ENCODE results near the gene ADGRL3.
"Not testable (repeated sequence)": the region's sequence is repeated elsewhere in the genome, so short reads cannot be mapped to it uniquely, and the experiment has no call there.

Gene ADGRL3

DNA sequence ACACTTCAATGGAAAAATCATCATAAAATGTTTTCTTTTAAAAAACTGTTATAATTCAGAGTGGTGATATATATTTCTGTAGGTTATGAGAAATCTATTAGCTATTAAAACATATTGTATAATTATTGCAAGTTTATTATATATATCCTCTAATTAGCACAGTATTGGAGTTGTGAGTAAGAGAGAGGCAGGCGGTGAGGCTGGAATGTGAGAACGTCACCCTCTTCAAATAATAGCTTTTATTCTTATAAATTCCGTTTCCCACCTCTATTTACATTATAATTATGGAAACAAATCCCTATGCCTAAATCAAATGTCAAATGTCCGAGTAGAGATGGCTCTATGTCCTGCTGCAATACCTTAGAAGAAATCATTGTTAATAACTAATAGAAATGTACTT is 292.9 kb downstream of the ADGRL3 start:
- no peak overlapping the region for H3K27ac ChIP-seq (ENCODE audit: insufficient read depth, low read length, poor library complexity, severe bottlenecking)
- no peak for DNase-seq
- no peaks in the 10 kb centered on the region for H3K4me1 ChIP-seq (ENCODE audit: control insufficient read depth, insufficient read depth, low read length, poor library complexity, severe bottlenecking)
- H3K27me3 ChIP-seq (replicated peaks; ENCODE audit: control insufficient read depth, insufficient read depth, low read length, poor library complexity, severe bottlenecking): no peaks in the 10 kb centered on the region
- no peaks in the 10 kb centered on the region for H3K9me3 ChIP-seq (ENCODE audit: control insufficient read depth, low read length)
- no peaks in the 10 kb centered on the region for H3K36me3 ChIP-seq (ENCODE audit: control insufficient read depth, insufficient read depth, low read length)
- H3K4me3 ChIP-seq (ENCODE audit: insufficient read depth, low read depth, low read length, poor library complexity, severe bottlenecking): no peak overlapping the region

- Histone ChIP-seq H3K27ac (ENCODE audit: insufficient read depth, low read length, poor library complexity, severe bottlenecking) (no peak overlapping the region), H3K27me3 (replicated peaks; ENCODE audit: control insufficient read depth, insufficient read depth, low read length, poor library complexity, severe bottlenecking) (no peaks in the 10 kb centered on the region), H3K4me3 (ENCODE audit: insufficient read depth, low read depth, low read length, poor library complexity, severe bottlenecking) (no peak overlapping the region), H3K4me1 (ENCODE audit: control insufficient read depth, insufficient read depth, low read length, poor library complexity, severe bottlenecking) (no peaks in the 10 kb centered on the region), H3K36me3 (ENCODE audit: control insufficient read depth, insufficient read depth, low read length) (no peaks in the 10 kb centered on the region), H3K9me3 (ENCODE audit: control insufficient read depth, low read length) (no peaks in the 10 kb centered on the region)
- DNase-seq: no peak
These were observed 293.3 kb downstream of the ADGRL3 start for GRCh38 chr4:61493470-61493869.

DNA sequence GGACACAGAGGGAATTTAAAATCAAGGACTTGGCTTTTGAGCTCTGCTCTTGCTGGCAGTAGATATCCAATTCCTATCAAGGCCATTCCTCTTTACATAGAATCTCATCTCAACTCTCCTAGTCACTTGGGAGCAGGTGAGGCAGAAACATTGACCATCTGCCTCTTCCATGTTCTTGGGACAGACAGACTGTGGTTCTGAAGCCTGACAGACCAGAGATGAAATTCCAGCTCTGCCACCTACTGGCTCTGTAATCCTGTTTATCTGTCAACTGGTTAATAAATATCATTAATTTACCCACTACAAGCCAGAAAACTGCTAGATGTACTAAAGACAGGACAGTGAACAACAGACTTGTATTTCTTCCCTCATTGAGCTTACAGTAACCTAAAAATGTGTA is 300.8 kb downstream of the ADGRL3 start:
- no peaks in the 10 kb centered on the region for H3K9me3 ChIP-seq (ENCODE audit: control insufficient read depth, low read length)
- no peak overlapping the region for H3K4me3 ChIP-seq (ENCODE audit: insufficient read depth, low read depth, low read length, poor library complexity, severe bottlenecking)
- H3K27me3 ChIP-seq (replicated peaks; ENCODE audit: control insufficient read depth, insufficient read depth, low read length, poor library complexity, severe bottlenecking): no peaks in the 10 kb centered on the region
- H3K27ac ChIP-seq (ENCODE audit: insufficient read depth, low read length, poor library complexity, severe bottlenecking): no peak overlapping the region
- DNase-seq: no peak
- no peaks in the 10 kb centered on the region for H3K36me3 ChIP-seq (ENCODE audit: control insufficient read depth, insufficient read depth, low read length)
- no peaks in the 10 kb centered on the region for H3K4me1 ChIP-seq (ENCODE audit: control insufficient read depth, insufficient read depth, low read length, poor library complexity, severe bottlenecking)

GRCh38 chr4:61501812-61502211 is 301.7 kb downstream of the ADGRL3 start:
- no peaks in the 10 kb centered on the region for H3K9me3 ChIP-seq (ENCODE audit: control insufficient read depth, low read length)
- no peaks in the 10 kb centered on the region for H3K27me3 ChIP-seq (replicated peaks; ENCODE audit: control insufficient read depth, insufficient read depth, low read length, poor library complexity, severe bottlenecking)
- no peaks in the 10 kb centered on the region for H3K4me1 ChIP-seq (ENCODE audit: control insufficient read depth, insufficient read depth, low read length, poor library complexity, severe bottlenecking)
- H3K36me3 ChIP-seq (ENCODE audit: control insufficient read depth, insufficient read depth, low read length): no peaks in the 10 kb centered on the region
- H3K27ac ChIP-seq (ENCODE audit: insufficient read depth, low read length, poor library complexity, severe bottlenecking): no peak overlapping the region
- no peak overlapping the region for H3K4me3 ChIP-seq (ENCODE audit: insufficient read depth, low read depth, low read length, poor library complexity, severe bottlenecking)
- DNase-seq: no peak

GRCh38 chr4:61505773-61506685 is 305.9 kb downstream of the ADGRL3 start:
- Histone ChIP-seq H3K36me3 (ENCODE audit: control insufficient read depth, insufficient read depth, low read length) (no peaks in the 10 kb centered on the region), H3K4me1 (ENCODE audit: control insufficient read depth, insufficient read depth, low read length, poor library complexity, severe bottlenecking) (no peaks in the 10 kb centered on the region), H3K9me3 (ENCODE audit: control insufficient read depth, low read length) (no peaks in the 10 kb centered on the region), H3K27me3 (replicated peaks; ENCODE audit: control insufficient read depth, insufficient read depth, low read length, poor library complexity, severe bottlenecking) (no peaks in the 10 kb centered on the region), H3K27ac (ENCODE audit: insufficient read depth, low read length, poor library complexity, severe bottlenecking) (no peak overlapping the region), H3K4me3 (ENCODE audit: insufficient read depth, low read depth, low read length, poor library complexity, severe bottlenecking) (no peak overlapping the region)
- no peak for DNase-seq

- DNase-seq: no peak
- H3K4me1 ChIP-seq (ENCODE audit: control insufficient read depth, insufficient read depth, low read length, poor library complexity, severe bottlenecking): no peaks in the 10 kb centered on the region
- no peaks in the 10 kb centered on the region for H3K27me3 ChIP-seq (replicated peaks; ENCODE audit: control insufficient read depth, insufficient read depth, low read length, poor library complexity, severe bottlenecking)
- no peaks in the 10 kb centered on the region for H3K36me3 ChIP-seq (ENCODE audit: control insufficient read depth, insufficient read depth, low read length)
- no peaks in the 10 kb centered on the region for H3K9me3 ChIP-seq (ENCODE audit: control insufficient read depth, low read length)
- no peak overlapping the region for H3K27ac ChIP-seq (ENCODE audit: insufficient read depth, low read length, poor library complexity, severe bottlenecking)
- no peak overlapping the region for H3K4me3 ChIP-seq (ENCODE audit: insufficient read depth, low read depth, low read length, poor library complexity, severe bottlenecking)
These were observed 307.0 kb downstream of the ADGRL3 start for GRCh38 chr4:61507091-61507490.

DNA sequence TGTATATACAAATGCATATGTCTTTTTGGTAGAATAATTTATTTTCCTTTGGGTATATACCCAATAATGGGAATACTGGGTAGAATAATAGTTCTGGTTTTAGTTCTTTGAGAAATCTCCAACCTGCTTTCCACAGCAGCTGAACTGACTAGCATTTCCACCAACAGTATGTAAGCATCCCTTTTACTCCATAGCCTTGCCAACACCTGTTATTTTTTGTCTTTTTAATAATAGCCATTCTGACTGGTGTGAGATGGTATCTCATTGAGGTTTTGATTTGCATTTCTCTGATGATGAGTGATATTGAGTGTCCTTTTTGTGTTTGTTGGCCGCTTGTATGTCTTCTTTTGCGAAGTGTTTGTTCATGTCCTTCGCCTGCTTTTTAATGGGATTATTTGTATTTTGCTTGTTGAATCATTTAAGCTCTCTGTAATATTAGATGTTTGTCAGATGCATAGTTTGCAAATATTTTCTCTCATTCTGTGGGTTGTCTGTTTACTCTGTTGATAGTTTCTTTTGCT is 309.7 kb downstream of the ADGRL3 start:
- H3K36me3 ChIP-seq (ENCODE audit: control insufficient read depth, insufficient read depth, low read length); H3K4me3 ChIP-seq (ENCODE audit: insufficient read depth, low read depth, low read length, poor library complexity, severe bottlenecking); DNase-seq; H3K27ac ChIP-seq (ENCODE audit: insufficient read depth, low read length, poor library complexity, severe bottlenecking); H3K4me1 ChIP-seq (ENCODE audit: control insufficient read depth, insufficient read depth, low read length, poor library complexity, severe bottlenecking); H3K27me3 ChIP-seq (replicated peaks; ENCODE audit: control insufficient read depth, insufficient read depth, low read length, poor library complexity, severe bottlenecking); H3K9me3 ChIP-seq (ENCODE audit: control insufficient read depth, low read length): not testable (repeated sequence)

DNA sequence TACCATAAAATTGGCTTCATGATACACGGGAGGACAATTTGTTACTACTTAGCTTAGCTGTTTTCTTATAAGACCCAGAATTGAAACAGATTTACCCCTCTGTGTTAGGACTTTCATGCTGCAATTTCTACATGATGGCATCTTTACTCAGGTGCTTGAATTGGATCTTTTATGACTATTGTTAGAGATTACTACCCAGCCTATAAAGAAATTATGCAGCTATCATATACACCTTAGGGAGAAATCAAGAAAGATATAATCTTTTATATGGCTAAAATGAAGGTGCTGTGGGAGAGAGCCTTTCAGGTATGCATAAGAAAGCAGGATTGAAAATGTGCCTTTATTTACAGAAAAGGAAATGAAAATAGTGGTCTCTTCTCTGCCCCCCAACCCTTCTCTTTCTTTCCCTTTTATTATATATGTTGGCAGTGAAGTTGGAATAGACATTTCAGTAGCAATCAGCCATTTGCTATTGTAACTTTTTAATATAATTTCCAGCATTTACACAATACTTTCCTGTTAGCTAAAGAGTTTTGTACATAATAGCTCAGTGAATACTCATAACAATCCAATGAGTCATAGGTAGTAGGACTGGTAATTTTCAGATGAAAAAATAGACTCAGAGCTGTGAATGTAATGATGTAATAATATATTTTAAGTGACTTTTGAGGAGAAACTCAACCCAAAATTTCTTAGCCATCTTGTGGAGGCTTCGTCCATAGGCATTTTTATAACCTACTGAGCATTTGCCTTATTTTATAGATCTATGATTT is 311.8 kb downstream of the ADGRL3 start:
- no peak overlapping the region for H3K4me3 ChIP-seq (ENCODE audit: insufficient read depth, low read depth, low read length, poor library complexity, severe bottlenecking)
- no peak overlapping the region for H3K27ac ChIP-seq (ENCODE audit: insufficient read depth, low read length, poor library complexity, severe bottlenecking)
- no peaks in the 10 kb centered on the region for H3K9me3 ChIP-seq (ENCODE audit: control insufficient read depth, low read length)
- H3K27me3 ChIP-seq (replicated peaks; ENCODE audit: control insufficient read depth, insufficient read depth, low read length, poor library complexity, severe bottlenecking): no peaks in the 10 kb centered on the region
- H3K36me3 ChIP-seq (ENCODE audit: control insufficient read depth, insufficient read depth, low read length): no peaks in the 10 kb centered on the region
- no peak for DNase-seq
- H3K4me1 ChIP-seq (ENCODE audit: control insufficient read depth, insufficient read depth, low read length, poor library complexity, severe bottlenecking): no peaks in the 10 kb centered on the region

DNA sequence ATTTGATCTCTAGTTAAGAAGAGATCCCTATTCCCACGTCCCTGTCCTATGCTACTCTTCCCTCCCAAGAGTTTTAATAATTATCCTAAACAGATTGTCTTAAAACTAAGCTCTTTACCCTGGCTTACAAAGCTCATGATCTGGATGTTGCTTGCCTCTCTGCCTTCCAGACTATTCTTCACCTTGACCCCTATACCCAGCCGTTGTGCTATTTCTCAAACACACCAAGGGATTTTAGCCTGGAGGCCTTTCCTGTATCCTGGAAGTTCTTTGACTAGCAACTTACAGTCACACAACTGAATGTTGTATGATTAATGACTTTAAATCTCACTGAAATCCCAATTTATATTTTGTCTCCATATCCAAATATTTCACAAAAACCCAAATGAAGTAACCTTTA is 314.9 kb downstream of the ADGRL3 start:
- no peaks in the 10 kb centered on the region for H3K36me3 ChIP-seq (ENCODE audit: control insufficient read depth, insufficient read depth, low read length)
- no peaks in the 10 kb centered on the region for H3K27me3 ChIP-seq (replicated peaks; ENCODE audit: control insufficient read depth, insufficient read depth, low read length, poor library complexity, severe bottlenecking)
- no peak overlapping the region for H3K4me3 ChIP-seq (ENCODE audit: insufficient read depth, low read depth, low read length, poor library complexity, severe bottlenecking)
- no peaks in the 10 kb centered on the region for H3K4me1 ChIP-seq (ENCODE audit: control insufficient read depth, insufficient read depth, low read length, poor library complexity, severe bottlenecking)
- H3K27ac ChIP-seq (ENCODE audit: insufficient read depth, low read length, poor library complexity, severe bottlenecking): no peak overlapping the region
- no peak for DNase-seq
- no peaks in the 10 kb centered on the region for H3K9me3 ChIP-seq (ENCODE audit: control insufficient read depth, low read length)

DNA sequence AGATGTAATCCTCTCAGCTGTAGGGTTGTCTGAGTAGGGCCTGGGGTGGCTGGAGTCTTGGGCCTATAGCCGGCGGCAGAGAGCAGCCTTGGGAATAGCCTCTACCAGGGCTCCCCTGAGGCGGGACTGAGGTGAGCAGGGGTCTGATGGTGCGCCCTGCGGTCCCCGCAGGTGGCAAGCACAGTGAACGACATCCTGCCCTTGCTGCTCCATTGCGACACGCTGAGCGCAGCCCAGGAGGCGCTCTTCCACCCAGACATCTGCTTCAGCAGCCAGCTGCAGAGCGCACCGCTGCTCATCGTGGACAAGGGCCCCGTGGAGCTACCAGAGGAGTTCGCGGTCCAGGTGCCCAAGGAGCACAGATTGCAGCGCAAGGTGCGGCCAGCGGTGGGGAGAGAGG is 317.0 kb downstream of the ADGRL3 start:
- Histone ChIP-seq H3K4me1 (ENCODE audit: control insufficient read depth, insufficient read depth, low read length, poor library complexity, severe bottlenecking) (no peaks in the 10 kb centered on the region), H3K4me3 (ENCODE audit: insufficient read depth, low read depth, low read length, poor library complexity, severe bottlenecking) (no peak overlapping the region), H3K9me3 (ENCODE audit: control insufficient read depth, low read length) (no peaks in the 10 kb centered on the region), H3K27me3 (replicated peaks; ENCODE audit: control insufficient read depth, insufficient read depth, low read length, poor library complexity, severe bottlenecking) (no peaks in the 10 kb centered on the region), H3K36me3 (ENCODE audit: control insufficient read depth, insufficient read depth, low read length) (no peaks in the 10 kb centered on the region), H3K27ac (ENCODE audit: insufficient read depth, low read length, poor library complexity, severe bottlenecking) (no peak overlapping the region)
- no peak for DNase-seq
